Measurements from ENCODE around the gene DOCK7.

DOCK7 gene

DNA sequence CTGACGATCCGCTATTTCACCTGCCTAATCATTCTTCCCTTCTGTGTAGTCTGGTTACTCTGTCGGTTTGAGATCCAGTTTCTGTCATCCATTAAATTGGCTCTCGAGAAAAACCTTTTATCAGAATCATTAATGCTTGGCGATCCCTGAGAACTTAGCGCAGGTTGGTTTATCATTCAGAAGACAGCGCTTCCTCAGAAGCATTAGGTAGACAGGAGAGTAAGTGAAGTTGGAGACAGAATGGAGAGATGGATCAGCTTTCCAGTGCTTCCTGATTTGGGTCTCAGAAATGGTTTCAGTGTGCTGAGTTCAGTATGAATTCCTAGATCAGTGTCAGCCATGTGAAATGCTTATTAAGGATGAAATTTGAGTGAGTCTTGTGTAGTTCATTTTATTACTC, 250.0 kb downstream of the DOCK7 start:
- H3K27ac ChIP-seq, result peak overlapping the region; percentile 99; the same call in 1 of the 2 replicates
- TF ChIP-seq, protein P1, sequence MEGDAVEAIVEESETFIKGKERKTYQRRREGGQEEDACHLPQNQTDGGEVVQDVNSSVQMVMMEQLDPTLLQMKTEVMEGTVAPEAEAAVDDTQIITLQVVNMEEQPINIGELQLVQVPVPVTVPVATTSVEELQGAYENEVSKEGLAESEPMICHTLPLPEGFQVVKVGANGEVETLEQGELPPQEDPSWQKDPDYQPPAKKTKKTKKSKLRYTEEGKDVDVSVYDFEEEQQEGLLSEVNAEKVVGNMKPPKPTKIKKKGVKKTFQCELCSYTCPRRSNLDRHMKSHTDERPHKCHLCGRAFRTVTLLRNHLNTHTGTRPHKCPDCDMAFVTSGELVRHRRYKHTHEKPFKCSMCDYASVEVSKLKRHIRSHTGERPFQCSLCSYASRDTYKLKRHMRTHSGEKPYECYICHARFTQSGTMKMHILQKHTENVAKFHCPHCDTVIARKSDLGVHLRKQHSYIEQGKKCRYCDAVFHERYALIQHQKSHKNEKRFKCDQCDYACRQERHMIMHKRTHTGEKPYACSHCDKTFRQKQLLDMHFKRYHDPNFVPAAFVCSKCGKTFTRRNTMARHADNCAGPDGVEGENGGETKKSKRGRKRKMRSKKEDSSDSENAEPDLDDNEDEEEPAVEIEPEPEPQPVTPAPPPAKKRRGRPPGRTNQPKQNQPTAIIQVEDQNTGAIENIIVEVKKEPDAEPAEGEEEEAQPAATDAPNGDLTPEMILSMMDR (conservative IDR thresholded peaks at IDR 0.05), result no peak
- TF ChIP-seq ZFX (IDR thresholded peaks at IDR 0.05), result no peak

- TF ChIP-seq, protein P1 (conservative IDR thresholded peaks at IDR 0.05), result no peak
- TF ChIP-seq ZFX (IDR thresholded peaks at IDR 0.05), result peak; percentile 88
- peak overlapping the region; percentile 99 for H3K27ac ChIP-seq
Observed at GRCh38 chr1:62437273-62437940, 250.8 kb downstream of the DOCK7 start.

DNA sequence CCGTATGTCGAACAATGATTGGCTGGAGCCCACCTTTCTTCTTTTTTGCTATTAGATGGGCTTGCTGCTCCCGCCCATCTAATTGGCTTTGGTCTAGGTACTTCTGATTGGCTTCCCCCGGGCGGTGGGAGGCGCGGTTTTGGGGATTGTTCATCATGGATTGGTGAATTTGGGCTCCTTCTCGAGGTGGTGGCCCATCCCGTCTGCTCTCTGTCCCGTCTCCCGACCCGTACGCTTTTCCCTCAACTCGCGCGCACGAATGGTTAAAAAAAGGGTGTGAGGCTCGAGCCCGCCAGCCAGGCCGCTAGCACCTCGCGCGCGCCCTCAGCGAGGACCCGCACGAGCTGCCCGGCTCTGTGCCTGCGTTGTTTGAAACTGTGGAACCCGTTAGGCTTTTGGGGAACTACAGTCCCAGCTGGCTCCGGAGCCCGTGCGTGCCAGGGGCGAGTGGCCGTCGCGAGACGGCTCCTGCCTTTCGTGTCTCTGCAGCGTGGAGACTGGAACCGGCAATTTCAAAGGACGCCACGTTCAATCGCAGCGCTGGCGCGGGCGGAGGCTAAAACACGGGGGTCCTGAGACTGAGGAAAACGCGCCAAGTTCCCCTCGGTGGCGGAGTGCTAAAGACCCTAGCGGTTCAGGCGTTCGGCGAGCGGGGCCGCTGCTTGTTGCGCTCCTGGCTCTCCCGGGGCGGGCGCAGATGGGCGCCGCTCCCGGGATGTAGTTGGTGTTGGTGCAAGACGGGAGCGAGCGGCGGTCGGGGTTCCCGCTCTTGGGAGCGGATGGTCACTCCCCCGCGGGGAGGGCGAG, 251.5 kb downstream of the DOCK7 start, which contains the start of gene USP1:
TSS of gene USP1 (plus strand) at position 584 of the 807 bp plus-strand sequence. CDS start 2,819 bp downstream, outside the sequence.
- no peak for TF ChIP-seq ZFX (IDR thresholded peaks at IDR 0.05)
- TF ChIP-seq, protein P1 (conservative IDR thresholded peaks at IDR 0.05), result no peak
- H3K27ac ChIP-seq, result peak within 1 kb of the TSS; percentile 99

- TF ChIP-seq ZFX (IDR thresholded peaks at IDR 0.05), result peak; percentile 91
- TF ChIP-seq, protein P1 (conservative IDR thresholded peaks at IDR 0.05), result no peak
Observed at GRCh38 chr1:62436039-62436465, 252.1 kb downstream of the DOCK7 start.

DNA sequence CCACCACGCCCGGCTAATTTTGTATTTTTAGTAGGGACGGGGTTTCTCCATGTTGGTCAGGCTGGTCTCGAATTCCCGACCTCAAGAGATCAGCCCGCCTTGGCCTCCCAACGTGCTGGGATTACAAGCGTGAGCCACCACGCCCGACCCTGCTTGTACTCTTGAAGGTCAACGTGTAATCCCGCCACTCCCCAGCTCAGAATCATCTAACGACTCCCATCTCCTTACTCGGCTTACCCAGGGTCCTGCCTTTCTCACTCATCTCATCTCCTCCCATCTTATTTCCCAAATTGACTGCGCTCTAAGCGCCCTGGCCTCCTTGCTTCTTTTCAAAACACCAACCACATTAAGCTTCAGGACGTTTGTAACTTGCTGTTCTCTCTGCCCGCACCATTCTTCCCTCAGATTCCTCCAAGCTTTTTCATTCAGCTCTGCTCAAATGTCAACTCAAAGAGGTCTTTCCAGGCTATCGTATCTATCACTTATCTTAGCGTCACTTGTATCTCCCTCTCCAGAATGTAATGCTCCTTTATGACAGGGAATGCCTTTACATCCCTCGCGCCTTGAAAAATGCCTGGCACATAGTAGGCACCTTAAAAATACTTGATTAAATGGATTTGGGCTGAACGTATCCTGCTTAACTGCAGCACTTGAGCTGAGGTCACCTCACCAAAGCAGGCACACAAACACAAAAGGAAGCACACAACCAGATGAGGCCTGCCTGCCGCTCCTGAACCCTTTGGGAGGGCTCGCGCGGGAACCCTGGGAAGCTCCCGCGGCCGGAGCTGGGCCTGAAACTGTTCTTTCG, 252.8 kb downstream of the DOCK7 start:
- TF ChIP-seq, protein P1 (conservative IDR thresholded peaks at IDR 0.05), result no peak
- TF ChIP-seq ZFX (IDR thresholded peaks at IDR 0.05), result no peak
- peak overlapping the region; percentile 99 for H3K27ac ChIP-seq

More at GRCh38 chr1:62436039-62436465, 252.1 kb downstream of the DOCK7 start:
- peak overlapping the region; percentile 99 for H3K27ac ChIP-seq

DNA sequence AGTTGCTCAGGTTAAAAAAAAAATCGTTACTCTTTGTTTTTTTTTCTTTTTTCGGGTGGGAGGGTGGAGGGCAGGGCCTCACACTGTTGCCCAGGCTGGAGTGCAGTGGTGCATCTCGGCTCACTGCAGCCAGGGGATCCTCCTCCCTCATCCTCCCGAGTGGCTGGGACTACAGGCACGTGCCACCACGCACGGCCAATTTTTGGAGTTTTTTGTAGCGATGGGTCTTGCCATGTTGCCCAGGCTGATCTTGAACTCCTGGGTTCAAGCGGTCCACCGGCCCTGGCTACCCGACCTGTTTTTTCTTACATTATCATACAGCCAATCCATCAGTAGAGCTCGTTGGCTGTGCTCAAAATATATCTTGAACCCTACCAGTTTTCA, 253.6 kb downstream of the DOCK7 start:
- no peak for TF ChIP-seq ZFX (IDR thresholded peaks at IDR 0.05)
- TF ChIP-seq, protein P1 (conservative IDR thresholded peaks at IDR 0.05), result no peak
- no peak overlapping the region; the same call in 1 of the 2 replicates for H3K27ac ChIP-seq
